A673 (cell line): ENCODE measurements around the gene CNGA4. TPM values are rescaled to one million over a fixed set of nuclear protein-coding genes. Genes with fewer than 3 reads are reported as not detected.

Experiments used
- BruUV-seq: library from RNA; stranded (reverse); fragments of 400-500 nt; replicated peaks from 2 replicates; lab custom pipeline; 2021; lab: Mats Ljungman, UMichigan
- CTCF ChIA-PET: fragments of 300-600 bp; sonication (Branson Sonifier 250); formaldehyde crosslinking; loops from one replicate; lab custom pipeline; 2022; ENCODE audit warnings: antibody characterized with exemption; lab: Charles Lee
- POLR2A ChIA-PET: fragments of 300-600 bp; sonication (Branson Sonifier 250); formaldehyde crosslinking; loops from one replicate; lab custom pipeline; 2022; ENCODE audit warnings: antibody characterized with exemption; ENCODE audit not compliant: low non-redundant PET; lab: Charles Lee
- DNase-seq: peaks from one replicate; pipeline ENCODE4 v3.0.0-alpha.2; 2015; ENCODE audit warnings: low spot score
- H3K27ac ChIP-seq: fragments of 200-600 bp; sonication (generic); 2 replicates; pipeline ENCODE4 v1.5.1; 2016; ENCODE audit warnings: mixed run types, low read depth, mild to moderate bottlenecking, mixed read lengths, antibody characterized with exemption, low read length; ENCODE audit not compliant: poor library complexity, severe bottlenecking
- H3K27me3 ChIP-seq: fragments of 200-600 bp; sonication (generic); replicated peaks from 2 replicates; pipeline ENCODE4 v1.6.1; 2017; ENCODE audit warnings: mixed run types, low read depth, mild to moderate bottlenecking, mixed read lengths, antibody characterized with exemption, low read length; ENCODE audit not compliant: insufficient read depth, poor library complexity
- H3K36me3 ChIP-seq: fragments of 200-600 bp; sonication (generic); 2 replicates; pipeline ENCODE4 v1.6.1; 2016; ENCODE audit warnings: mixed run types, mild to moderate bottlenecking, mixed read lengths, antibody characterized with exemption, low read length; ENCODE audit not compliant: insufficient read depth, poor library complexity, severe bottlenecking
- H3K4me1 ChIP-seq: fragments of 200-600 bp; sonication (generic); 2 replicates; pipeline ENCODE4 v1.6.1; 2017; ENCODE audit warnings: mixed run types, mild to moderate bottlenecking, mixed read lengths, antibody characterized with exemption, low read length; ENCODE audit not compliant: insufficient read depth, poor library complexity, severe bottlenecking
- H3K4me3 ChIP-seq: fragments of 200-600 bp; sonication (generic); 2 replicates; pipeline ENCODE4 v1.5.1; 2016; ENCODE audit warnings: low read depth, mixed run types, mild to moderate bottlenecking, mixed read lengths, low read length; ENCODE audit not compliant: poor library complexity, severe bottlenecking
- H3K9me3 ChIP-seq: fragments of 200-600 bp; sonication (generic); 2 replicates; pipeline ENCODE4 v1.6.1; 2016; ENCODE audit warnings: mixed run types, low read depth, mild to moderate bottlenecking, mixed read lengths, antibody characterized with exemption, low read length; ENCODE audit not compliant: poor library complexity, severe bottlenecking
- EZH2 ChIP-seq: fragments of 200-600 bp; sonication (generic); IDR thresholded peaks from 2 replicates; pipeline ENCODE4 v1.6.1; 2017; ENCODE audit warnings: borderline replicate concordance, low read depth, mild to moderate bottlenecking, mixed read lengths, antibody characterized with exemption, low read length; ENCODE audit not compliant: poor library complexity, severe bottlenecking
- intact Hi-C: fragments of 100-400 bp; cut with micrococcal nuclease; formaldehyde crosslinking; loops from one replicate; pipeline ENCODE4 v1.10.0; 2022; ENCODE audit not compliant: unreplicated experiment
- total RNA-seq: library from RNA; stranded (reverse); gene quantifications from 2 replicates; pipeline ENCODE4 v1.2.3, GENCODE V29; 2021
- TF ChIP-seq, protein P1 (sequence below): fragments of 300-800, 200-600 bp; sonication (generic); conservative IDR thresholded peaks from 2 replicates; pipeline ENCODE4 v1.5.1; 2017; ENCODE audit warnings: low read depth, mild to moderate bottlenecking, antibody characterized with exemption, low read length, moderate library complexity, mixed read lengths

Gene CNGA4
- total RNA-seq, 1 experiment from 2014 or later, result not detected

- no peak overlapping the region for H3K27ac ChIP-seq
- BruUV-seq, result no TSS peak
- ChIA-PET POLR2A (no interaction called here), CTCF (no interaction called here)
- peaks cover 5% of the 10 kb centered on the region for H3K4me1 ChIP-seq
- no peaks in the 10 kb centered on the region for H3K36me3 ChIP-seq
- H3K4me3 ChIP-seq, result no peak overlapping the region
- DNase-seq, result no peak
- no peaks in the 10 kb centered on the region for H3K27me3 ChIP-seq
- intact Hi-C loops, result no loop called here
- H3K9me3 ChIP-seq, result no peaks in the 10 kb centered on the region
- TF ChIP-seq, protein P1, sequence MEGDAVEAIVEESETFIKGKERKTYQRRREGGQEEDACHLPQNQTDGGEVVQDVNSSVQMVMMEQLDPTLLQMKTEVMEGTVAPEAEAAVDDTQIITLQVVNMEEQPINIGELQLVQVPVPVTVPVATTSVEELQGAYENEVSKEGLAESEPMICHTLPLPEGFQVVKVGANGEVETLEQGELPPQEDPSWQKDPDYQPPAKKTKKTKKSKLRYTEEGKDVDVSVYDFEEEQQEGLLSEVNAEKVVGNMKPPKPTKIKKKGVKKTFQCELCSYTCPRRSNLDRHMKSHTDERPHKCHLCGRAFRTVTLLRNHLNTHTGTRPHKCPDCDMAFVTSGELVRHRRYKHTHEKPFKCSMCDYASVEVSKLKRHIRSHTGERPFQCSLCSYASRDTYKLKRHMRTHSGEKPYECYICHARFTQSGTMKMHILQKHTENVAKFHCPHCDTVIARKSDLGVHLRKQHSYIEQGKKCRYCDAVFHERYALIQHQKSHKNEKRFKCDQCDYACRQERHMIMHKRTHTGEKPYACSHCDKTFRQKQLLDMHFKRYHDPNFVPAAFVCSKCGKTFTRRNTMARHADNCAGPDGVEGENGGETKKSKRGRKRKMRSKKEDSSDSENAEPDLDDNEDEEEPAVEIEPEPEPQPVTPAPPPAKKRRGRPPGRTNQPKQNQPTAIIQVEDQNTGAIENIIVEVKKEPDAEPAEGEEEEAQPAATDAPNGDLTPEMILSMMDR, result no peak
- no peak for TF ChIP-seq EZH2
Measured at GRCh38 chr11:6196396-6196795, 42.5 kb upstream of the CNGA4 start.

- ChIA-PET CTCF (no interaction called here), POLR2A (no interaction called here)
- no peak overlapping the region for H3K27ac ChIP-seq
- DNase-seq, result no peak
- H3K9me3 ChIP-seq, result no peaks in the 10 kb centered on the region
- intact Hi-C loops, result no loop called here
- peaks cover 7% of the 10 kb centered on the region for H3K4me1 ChIP-seq
- H3K36me3 ChIP-seq, result no peaks in the 10 kb centered on the region
- TF ChIP-seq, protein P1, result no peak
- no peak for TF ChIP-seq EZH2
- BruUV-seq, result no TSS peak
- no peaks in the 10 kb centered on the region for H3K27me3 ChIP-seq
- no peak overlapping the region for H3K4me3 ChIP-seq
Measured at GRCh38 chr11:6197466-6198200, 41.3 kb upstream of the CNGA4 start.

- Histone ChIP-seq H3K4me1 (peaks cover 7% of the 10 kb centered on the region), H3K27ac (no peak within 1 kb of the TSS), H3K4me3 (no peak within 1 kb of the TSS), H3K27me3 (no peaks in the 10 kb centered on the region), H3K36me3 (no peaks in the 10 kb centered on the region), H3K9me3 (no peaks in the 10 kb centered on the region)
- ChIA-PET CTCF (no interaction called here), POLR2A (no interaction called here)
- no TSS peak for BruUV-seq
- DNase-seq, result no peak
- intact Hi-C loops, result no loop called here
- TF ChIP-seq, protein P1, result no peak
- no peak for TF ChIP-seq EZH2
Measured at GRCh38 chr11:6199174-6199810, 39.6 kb upstream of the CNGA4 start, which contains the start of gene OR52W1. Gene OR52W1, plus strand, starts transcription at chr11:6199224. Its CDS starts 0 bp downstream, at chr11:6199224.
